Measurements from ENCODE around the gene SERINC5. TPM values are rescaled to one million over a fixed set of nuclear protein-coding genes. Genes with fewer than 3 reads are reported as not detected.

The SERINC5 gene
- total RNA-seq, 1 experiment from 2014 or later: 70.6 TPM

GRCh38 chr5:80064124-80064523, 191.7 kb downstream of the SERINC5 start:
- intact Hi-C loops (cut with micrococcal nuclease; ENCODE audit: unreplicated experiment) (no loop called here), in situ Hi-C loops (cut with HindIII; ENCODE audit: low pct_unique_long_range_greater_than_20kb, low sequenced_read_pairs) (no loop called here)
- TF ChIP-seq POLR2AphosphoS5 (IDR thresholded peaks at IDR 0.05; ENCODE audit: low read depth, low read length) (no peak), CTCF (IDR thresholded peaks at IDR 0.05) (no peak), REST (IDR thresholded peaks at IDR 0.05; ENCODE audit: insufficient read depth in 1 of 2, low read depth in 2 of 2, low read length in 1 of 2) (no peak), SIN3A (IDR thresholded peaks at IDR 0.05; ENCODE audit: borderline replicate concordance, insufficient read depth, low read depth, low read length) (no peak), TCF7L2 (IDR thresholded peaks at IDR 0.05; ENCODE audit: low read depth, low read length) (no peak)
- BruUV-seq (replicated peaks): no TSS peak
- H3K4me3 ChIP-seq (ENCODE audit: low read depth in 2 of 2, low read length in 2 of 2): no peak overlapping the region
- no peaks in the 10 kb centered on the region for H3K9me3 ChIP-seq (ENCODE audit: control insufficient read depth, insufficient read depth, low read depth, low read length)
- DNase-seq (ENCODE audit: low read depth, low spot score): no peak
- H3K27me3 ChIP-seq (ENCODE audit: control insufficient read depth, insufficient read depth, low read length): peaks cover 9% of the 10 kb centered on the region
- no peak for ATAC-seq
- POLR2A ChIA-PET: interaction anchor here (0.6 kb wide), 1 partner anchor 1588 kb away, joined by 3 read pairs; no protein-coding TSS in a partner anchor
- H3K4me1 ChIP-seq (ENCODE audit: control insufficient read depth, insufficient read depth, low read length): no peaks in the 10 kb centered on the region
- H3K36me3 ChIP-seq (ENCODE audit: control insufficient read depth, insufficient read depth, low read length): no peaks in the 10 kb centered on the region
- CTCF ChIA-PET: no interaction called here
- no peak overlapping the region for H3K27ac ChIP-seq (ENCODE audit: low read length)

Other genes starting within 250 kb of the SERINC5 start
- 0.31 TPM for gene THBS4, start 220.7 kb downstream of the SERINC5 start, total RNA-seq (2021; ENCODE audit: unreplicated experiment)
- not detected for gene SPZ1, start 64.0 kb upstream of the SERINC5 start, total RNA-seq (2021; ENCODE audit: unreplicated experiment)
- 54.6 TPM for gene ZFYVE16, start 152.0 kb upstream of the SERINC5 start, total RNA-seq (2021; ENCODE audit: unreplicated experiment)
- 2.8 TPM for gene FAM151B, start 232.1 kb upstream of the SERINC5 start, total RNA-seq (2021; ENCODE audit: unreplicated experiment)

Measured in Panc1 (cell line).